Common myeloid progenitor, CD34-positive (primary cell): ENCODE data around the gene AKAP5. TPM values are rescaled to one million over a fixed set of nuclear protein-coding genes. Genes with fewer than 3 reads are reported as not detected.

Experiments
- CTCF ChIA-PET: fragments of 350-600 bp; sonication (Branson Sonifier 250); formaldehyde crosslinking; loops from one replicate; lab custom pipeline; 2021; ENCODE audit warnings: antibody characterized with exemption; lab: Charles Lee
- POLR2A ChIA-PET: fragments of 350-600 bp; sonication (Branson Sonifier 250); formaldehyde crosslinking; loops from one replicate; lab custom pipeline; 2021; ENCODE audit warnings: antibody characterized with exemption; lab: Charles Lee
- DNase-seq, 3 donors: peaks; one replicate each; pipeline versions ENCODE4 v3.0.0 to v3.0.0-alpha.2; 2013
- H3K27ac ChIP-seq, 2 experiments: 1 replicate in 1 of 2; 2 replicates in 1 of 2; pipeline ENCODE4 v1.7.0; 2013; ENCODE audit warnings: inconsistent platforms in 2 of 2, low read length in 2 of 2, mild to moderate bottlenecking in 2 of 2, low read depth in 1 of 2, moderate library complexity in 1 of 2; ENCODE audit not compliant: severe bottlenecking in 2 of 2, insufficient read depth in 1 of 2, poor library complexity in 1 of 2
- H3K27me3 ChIP-seq, 5 experiments: replicated peaks in 2 of 5; 1 replicate in 3 of 5; 2 replicates in 2 of 5; pipeline versions ENCODE4 v1.6.1 to v1.7.0; 2013; ENCODE audit warnings: low read length in 4 of 5, mild to moderate bottlenecking in 2 of 5, moderate library complexity in 2 of 5, inconsistent platforms in 1 of 5; ENCODE audit not compliant: insufficient read depth in 5 of 5, control insufficient read depth in 4 of 5
- H3K36me3 ChIP-seq, 4 experiments: 1 replicate in 2 of 4; 2 replicates in 2 of 4; pipeline versions ENCODE4 v1.6.1 to v1.7.0; 2013; ENCODE audit warnings: low read length in 3 of 4, control low read depth in 1 of 4, mild to moderate bottlenecking in 1 of 4; ENCODE audit not compliant: control insufficient read depth in 4 of 4, insufficient read depth in 4 of 4
- H3K4me1 ChIP-seq, 4 experiments: 1 replicate in 3 of 4; 2 replicates in 1 of 4; pipeline versions ENCODE4 v1.6.1 to v1.7.1; 2013; ENCODE audit warnings: low read length in 3 of 4, mild to moderate bottlenecking in 3 of 4, control low read depth in 1 of 4, inconsistent platforms in 1 of 4, moderate library complexity in 1 of 4; ENCODE audit not compliant: control insufficient read depth in 4 of 4, insufficient read depth in 4 of 4; ENCODE audit errors: control extremely low read depth in 1 of 4
- H3K4me3 ChIP-seq, 7 experiments: 1 replicate in 4 of 7; 2 replicates in 3 of 7; pipeline versions ENCODE4 v1.5.1 to v1.7.0; 2013; ENCODE audit warnings: mild to moderate bottlenecking in 7 of 7, low read length in 6 of 7, moderate library complexity in 6 of 7, inconsistent platforms in 2 of 7, low read depth in 2 of 7, control low read depth in 1 of 7; ENCODE audit not compliant: insufficient read depth in 4 of 7, control insufficient read depth in 1 of 7; ENCODE audit errors: extremely low read depth in 1 of 7
- H3K9me3 ChIP-seq, 5 experiments: 1 replicate in 4 of 5; 2 replicates in 1 of 5; pipeline versions ENCODE4 v1.6.1 to v1.7.1; 2013; ENCODE audit warnings: low read length in 4 of 5, mild to moderate bottlenecking in 2 of 5, inconsistent platforms in 1 of 5, low read depth in 1 of 5, moderate library complexity in 1 of 5; ENCODE audit not compliant: control insufficient read depth in 4 of 5, insufficient read depth in 2 of 5; ENCODE audit errors: control extremely low read depth in 1 of 5
- WGBS: methylation state at CpG from one replicate; pipeline ENCODE4 v1.1.5; 2013; ENCODE audit not compliant: insufficient coverage; 5-methylcytosine and 5-hydroxymethylcytosine counted together
- polyA plus RNA-seq: library from polyadenylated mRNA; unstranded; fragments of 120-200 nt; gene quantifications from one replicate; pipeline ENCODE4 v1.2.1, GENCODE V29; 2013

The AKAP5 gene
- polyA plus RNA-seq = 0.51 TPM

- H3K27me3 ChIP-seq = no peaks in the 10 kb centered on the region
- WGBS = under 1% methylated on average over 63 of the region's 74 CpGs
- DNase-seq = peak; percentile 58 to 88 (median 82)
- ChIA-PET POLR2A (no interaction called here), CTCF (interaction anchor here (0.7 to 2.5 kb wide), 10 partner anchors 14 to 122 kb away, joined by 3 to 14 read pairs (median 4); no protein-coding TSS in a partner anchor)
- peaks cover 11 to 16% (median 14%) of the 10 kb centered on the region in 4 experiments for H3K4me1 ChIP-seq
- H3K27ac ChIP-seq = no peak within 1 kb of the TSS
- peak within 1 kb of the TSS; percentile 63 to 86 (median 72) for H3K4me3 ChIP-seq
- peaks cover 0 to 7% (median 2%) of the 10 kb centered on the region in 4 experiments for H3K36me3 ChIP-seq
- no peaks in the 10 kb centered on the region for H3K9me3 ChIP-seq
Measured at GRCh38 chr14:64465191-64465822, at the start of gene AKAP5. AKAP5 (plus strand) TSS chr14:64465499; CDS start chr14:64468395, 2,896 bp downstream.

DNA sequence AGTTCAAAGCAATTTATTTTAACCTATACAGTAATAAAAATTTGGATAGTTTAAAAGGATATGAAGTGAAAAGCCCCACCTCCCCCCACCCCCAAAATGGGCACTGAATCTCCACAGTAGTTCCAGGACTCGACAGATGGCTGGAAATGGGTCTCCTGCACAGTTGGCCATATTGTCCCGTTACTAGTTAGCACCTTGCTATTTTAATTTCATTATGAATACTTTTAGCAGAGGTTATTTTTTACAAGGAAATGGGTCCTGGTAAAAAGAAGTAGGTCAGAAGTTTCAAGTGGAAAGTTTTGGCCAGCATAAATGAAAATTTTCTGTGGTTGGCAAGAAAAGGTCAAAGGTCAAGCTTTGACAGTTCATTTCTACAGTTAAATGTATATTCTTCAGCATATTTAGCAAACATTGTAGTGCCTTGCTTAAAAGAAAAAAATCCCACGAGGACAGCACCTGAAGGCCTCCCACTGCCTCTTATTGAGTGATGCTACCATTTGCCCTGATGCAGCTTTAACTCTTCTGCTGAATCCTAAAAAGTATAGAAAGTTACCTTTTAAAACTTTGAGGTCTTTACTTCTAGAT, 48.9 kb upstream of the AKAP5 start:
- Histone ChIP-seq H3K9me3 (no peaks in the 10 kb centered on the region), H3K4me1 (no peaks in the 10 kb centered on the region), H3K36me3 (peaks cover 32 to 77% (median 65%) of the 10 kb centered on the region in 4 experiments), H3K27ac (no peak overlapping the region), H3K4me3 (no peak overlapping the region), H3K27me3 (no peaks in the 10 kb centered on the region)
- ChIA-PET POLR2A (interaction anchor here (0.9 kb wide), 1 partner anchor 13 kb away, joined by 3 read pairs; no protein-coding TSS in a partner anchor), CTCF (interaction anchor here (1.0 kb wide), 1 partner anchor 14 kb away, joined by 3 read pairs; no protein-coding TSS in a partner anchor)
- DNase-seq = no peak
- WGBS = 100% methylated on average over 1 of the region's 3 CpGs

- CTCF ChIA-PET = interaction anchor here (0.8 to 8.9 kb wide), 3 partner anchors 10 to 15 kb away, joined by 3 to 53 read pairs (median 4); no protein-coding TSS in a partner anchor
- Histone ChIP-seq H3K4me1 (no peaks in the 10 kb centered on the region), H3K4me3 (no peak overlapping the region), H3K27me3 (no peaks in the 10 kb centered on the region), H3K36me3 (peaks cover 30 to 80% (median 62%) of the 10 kb centered on the region in 4 experiments), H3K27ac (no peak overlapping the region), H3K9me3 (no peaks in the 10 kb centered on the region)
- WGBS = no CpG with 5 or more reads among the region's 5 CpGs
- DNase-seq = peak in 1 of 3 donors; percentile 5
- POLR2A ChIA-PET = no interaction called here
Measured at GRCh38 chr14:64417055-64417770, 48.1 kb upstream of the AKAP5 start.

- CTCF ChIA-PET = interaction anchor here (0.8 to 8.9 kb wide), 2 partner anchors 11 to 14 kb away, joined by 4 to 53 read pairs; no protein-coding TSS in a partner anchor
- DNase-seq = no peak
- H3K4me3 ChIP-seq = no peak overlapping the region
- H3K27me3 ChIP-seq = no peaks in the 10 kb centered on the region
- H3K9me3 ChIP-seq = no peaks in the 10 kb centered on the region
- WGBS = 100% methylated on average over 2 of the region's 7 CpGs
- POLR2A ChIA-PET = no interaction called here
- peaks cover 33 to 78% (median 60%) of the 10 kb centered on the region in 4 experiments for H3K36me3 ChIP-seq
- no peak overlapping the region for H3K27ac ChIP-seq
- no peaks in the 10 kb centered on the region for H3K4me1 ChIP-seq
Measured at GRCh38 chr14:64417771-64418125, 47.6 kb upstream of the AKAP5 start.

DNA sequence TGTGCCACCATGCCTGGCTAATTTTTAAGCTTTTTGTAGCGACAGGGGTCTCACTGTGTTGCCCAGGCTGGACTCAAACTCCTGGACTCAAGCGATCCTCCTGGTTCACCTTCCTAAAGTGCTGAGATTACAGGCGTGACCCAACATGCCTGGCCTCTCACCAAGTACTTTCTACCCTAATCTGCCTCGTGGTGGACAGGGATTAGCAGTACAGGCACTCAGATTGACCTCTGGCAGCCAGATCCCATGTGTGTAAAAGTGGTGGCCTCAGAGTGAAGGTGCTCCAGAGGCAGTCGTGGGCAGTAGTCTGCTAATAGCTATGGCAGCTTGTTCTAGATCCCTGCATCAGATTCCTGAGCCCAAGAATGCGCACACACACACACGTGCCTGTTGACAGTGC, 46.3 kb upstream of the AKAP5 start:
- CTCF ChIA-PET = interaction anchor here (1.1 to 8.9 kb wide), 3 partner anchors 9 to 15 kb away, joined by 3 to 53 read pairs (median 3); no protein-coding TSS in a partner anchor

GRCh38 chr14:64421166-64421565, 44.1 kb upstream of the AKAP5 start:
- H3K36me3 ChIP-seq = peaks cover 34 to 84% (median 59%) of the 10 kb centered on the region in 4 experiments
- no peaks in the 10 kb centered on the region for H3K9me3 ChIP-seq
- no peak overlapping the region for H3K27ac ChIP-seq
- H3K4me3 ChIP-seq = no peak overlapping the region
- DNase-seq = no peak
- ChIA-PET CTCF (interaction anchor here (0.6 to 8.9 kb wide), 3 partner anchors 11 to 202 kb away, joined by 3 to 53 read pairs (median 4); no protein-coding TSS in a partner anchor), POLR2A (no interaction called here)
- 94% methylated on average over 3 of the region's 8 CpGs for WGBS
- no peaks in the 10 kb centered on the region for H3K27me3 ChIP-seq
- H3K4me1 ChIP-seq = no peaks in the 10 kb centered on the region

More for the DNA sequence above, 46.3 kb upstream of the AKAP5 start:
- Histone ChIP-seq H3K4me3 (no peak overlapping the region), H3K27me3 (no peaks in the 10 kb centered on the region), H3K36me3 (peaks cover 34 to 77% (median 60%) of the 10 kb centered on the region in 4 experiments), H3K9me3 (no peaks in the 10 kb centered on the region), H3K4me1 (no peaks in the 10 kb centered on the region), H3K27ac (no peak overlapping the region)
- WGBS = 99% methylated on average over 7 of the region's 7 CpGs
- POLR2A ChIA-PET = interaction anchor here (0.6 kb wide), 1 partner anchor 414 kb away, joined by 5 read pairs; no protein-coding TSS in a partner anchor
- DNase-seq = no peak
